DOHH2 (cell line): ENCODE data around the gene ATP6V0B.

ENCODE experiments used
- H3F3A ChIP-seq: fragments of 200-600 bp; sonication (generic), shearing (Covaris generic); 2 replicates; pipeline ENCODE4 v1.6.0; 2016; ENCODE audit warnings: antibody characterized with exemption, mild to moderate bottlenecking; ENCODE audit not compliant: control insufficient read depth, insufficient read depth
- H3K27ac ChIP-seq: fragments of 200-600 bp; sonication (generic); 2 replicates; pipeline ENCODE4 v1.5.1; 2014; ENCODE audit warnings: low read depth, mild to moderate bottlenecking, low read length, moderate library complexity
- H3K27me3 ChIP-seq: fragments of 200-600 bp; sonication (generic); 2 replicates; pipeline ENCODE4 v1.6.1; 2014; ENCODE audit warnings: mild to moderate bottlenecking, low read length, mixed read lengths; ENCODE audit not compliant: control insufficient read depth
- H3K36me3 ChIP-seq: fragments of 200-600 bp; sonication (generic); 2 replicates; pipeline ENCODE4 v1.6.1; 2014; ENCODE audit warnings: mild to moderate bottlenecking, low read length, moderate library complexity, mixed read lengths; ENCODE audit not compliant: control insufficient read depth
- H3K4me1 ChIP-seq: fragments of 200-600 bp; sonication (generic); 2 replicates; pipeline ENCODE4 v1.6.1; 2014; ENCODE audit warnings: mild to moderate bottlenecking, low read length, mixed read lengths; ENCODE audit not compliant: control insufficient read depth
- H3K4me2 ChIP-seq: fragments of 200-600 bp; sonication (generic); 2 replicates; pipeline ENCODE4 v1.6.0; 2014; ENCODE audit warnings: mild to moderate bottlenecking, low read length, moderate library complexity
- H3K4me3 ChIP-seq: fragments of 200-600 bp; sonication (generic); 2 replicates; pipeline ENCODE4 v1.5.1; 2014; ENCODE audit warnings: mild to moderate bottlenecking, low read length, mixed read lengths
- H3K79me2 ChIP-seq: fragments of 200-600 bp; sonication (generic); 2 replicates; pipeline ENCODE4 v1.6.1; 2014; ENCODE audit warnings: mild to moderate bottlenecking, low read length, mixed read lengths; ENCODE audit not compliant: control insufficient read depth
- H3K9me2 ChIP-seq: fragments of 200-600 bp; sonication (generic); replicated peaks from 2 replicates; pipeline ENCODE4 v1.6.1; 2014; ENCODE audit warnings: mild to moderate bottlenecking, low read length, mixed read lengths; ENCODE audit not compliant: control insufficient read depth
- H3K9me3 ChIP-seq: fragments of 200-600 bp; sonication (generic); 2 replicates; pipeline ENCODE4 v1.6.1; 2014; ENCODE audit warnings: antibody characterized with exemption, low read length, mixed read lengths; ENCODE audit not compliant: control insufficient read depth, insufficient read depth
- H4K20me1 ChIP-seq: fragments of 200-600 bp; sonication (generic); 2 replicates; pipeline ENCODE4 v1.6.0; 2014; ENCODE audit warnings: low read depth, mild to moderate bottlenecking, antibody characterized with exemption, low read length, moderate library complexity; ENCODE audit not compliant: control insufficient read depth, insufficient read depth
- CTCF ChIP-seq: fragments of 200-600 bp; sonication (generic); IDR thresholded peaks from one replicate; pipeline ENCODE4 v1.5.1; 2014; ENCODE audit warnings: antibody characterized with exemption, mild to moderate bottlenecking, low read depth, low read length; ENCODE audit not compliant: poor library complexity, severe bottlenecking
- EZH2phosphoT487 ChIP-seq: fragments of 200-600 bp; sonication (generic); IDR thresholded peaks from 2 replicates; pipeline ENCODE4 v1.6.1; 2017; ENCODE audit warnings: borderline replicate concordance, mild to moderate bottlenecking, antibody characterized with exemption, low read length, moderate library complexity, mixed read lengths

ATP6V0B gene

DNA sequence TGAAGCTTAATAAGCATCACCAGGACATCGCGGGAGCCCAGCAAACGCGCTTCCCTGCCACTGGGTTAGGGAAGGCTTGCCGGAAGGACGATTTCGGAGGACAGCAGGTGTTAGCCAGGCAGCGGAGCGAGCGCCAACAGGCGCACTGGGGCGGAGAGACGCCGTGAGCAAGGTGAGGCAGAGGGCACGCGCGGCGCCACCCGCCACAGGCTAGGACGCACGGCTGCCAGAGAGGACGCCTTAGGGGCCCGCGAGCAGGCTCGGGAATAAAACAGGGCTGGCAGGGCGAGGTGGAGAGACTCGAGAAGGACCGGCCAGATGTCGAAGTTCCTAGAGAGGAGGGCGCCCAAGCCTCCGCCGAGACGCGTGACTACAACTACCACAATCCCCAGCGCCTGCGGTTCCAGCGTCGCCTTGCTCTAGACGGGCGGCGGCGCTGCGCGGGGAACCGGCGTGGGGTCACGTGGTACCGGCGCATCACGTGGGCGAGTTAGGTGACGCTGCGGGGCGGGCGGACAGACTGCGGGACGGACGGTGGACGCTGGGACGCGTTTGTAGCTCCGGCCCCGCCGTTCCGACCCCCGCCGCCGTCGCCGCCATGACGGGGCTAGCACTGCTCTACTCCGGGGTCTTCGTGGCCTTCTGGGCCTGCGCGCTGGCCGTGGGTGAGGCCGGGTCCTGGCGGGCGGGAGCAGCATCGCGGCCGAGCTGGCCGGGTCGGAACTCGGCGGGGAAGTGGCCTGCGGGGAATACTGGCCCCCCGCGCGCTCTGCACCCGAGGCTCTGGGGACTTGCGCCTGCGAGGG, at the start of gene ATP6V0B:
ATP6V0B (plus strand) TSS at position 518 of the 806 bp plus-strand sequence; CDS start at position 599, 81 bp downstream.
- H3K36me3 ChIP-seq = peaks cover 71% of the 10 kb centered on the region
- H3K4me1 ChIP-seq = peaks cover 53% of the 10 kb centered on the region
- H3F3A ChIP-seq = peaks cover 20% of the 10 kb centered on the region
- H4K20me1 ChIP-seq = peaks cover 10% of the 10 kb centered on the region; the same call in 1 of the 2 replicates
- peak within 1 kb of the TSS; percentile 86 for H3K4me3 ChIP-seq
- H3K79me2 ChIP-seq = peaks cover 62% of the 10 kb centered on the region
- H3K27ac ChIP-seq = peak within 1 kb of the TSS; percentile 65
- TF ChIP-seq CTCF (peak; percentile 5), EZH2phosphoT487 (no peak)
- no peaks in the 10 kb centered on the region for H3K9me3 ChIP-seq
- peak within 1 kb of the TSS; percentile 78 for H3K4me2 ChIP-seq
- no peaks in the 10 kb centered on the region for H3K9me2 ChIP-seq
- no peaks in the 10 kb centered on the region for H3K27me3 ChIP-seq

- Histone ChIP-seq H3F3A (no peaks in the 10 kb centered on the region), H3K79me2 (no peaks in the 10 kb centered on the region), H3K4me2 (no peak overlapping the region), H3K27ac (no peak overlapping the region), H3K27me3 (no peaks in the 10 kb centered on the region), H3K9me2 (no peaks in the 10 kb centered on the region), H4K20me1 (no peaks in the 10 kb centered on the region), H3K36me3 (no peaks in the 10 kb centered on the region), H3K9me3 (no peaks in the 10 kb centered on the region), H3K4me1 (no peaks in the 10 kb centered on the region), H3K4me3 (no peak overlapping the region)
- TF ChIP-seq CTCF (no peak), EZH2phosphoT487 (no peak)
Observed at GRCh38 chr1:43925846-43926245, 48.9 kb upstream of the ATP6V0B start.

DNA sequence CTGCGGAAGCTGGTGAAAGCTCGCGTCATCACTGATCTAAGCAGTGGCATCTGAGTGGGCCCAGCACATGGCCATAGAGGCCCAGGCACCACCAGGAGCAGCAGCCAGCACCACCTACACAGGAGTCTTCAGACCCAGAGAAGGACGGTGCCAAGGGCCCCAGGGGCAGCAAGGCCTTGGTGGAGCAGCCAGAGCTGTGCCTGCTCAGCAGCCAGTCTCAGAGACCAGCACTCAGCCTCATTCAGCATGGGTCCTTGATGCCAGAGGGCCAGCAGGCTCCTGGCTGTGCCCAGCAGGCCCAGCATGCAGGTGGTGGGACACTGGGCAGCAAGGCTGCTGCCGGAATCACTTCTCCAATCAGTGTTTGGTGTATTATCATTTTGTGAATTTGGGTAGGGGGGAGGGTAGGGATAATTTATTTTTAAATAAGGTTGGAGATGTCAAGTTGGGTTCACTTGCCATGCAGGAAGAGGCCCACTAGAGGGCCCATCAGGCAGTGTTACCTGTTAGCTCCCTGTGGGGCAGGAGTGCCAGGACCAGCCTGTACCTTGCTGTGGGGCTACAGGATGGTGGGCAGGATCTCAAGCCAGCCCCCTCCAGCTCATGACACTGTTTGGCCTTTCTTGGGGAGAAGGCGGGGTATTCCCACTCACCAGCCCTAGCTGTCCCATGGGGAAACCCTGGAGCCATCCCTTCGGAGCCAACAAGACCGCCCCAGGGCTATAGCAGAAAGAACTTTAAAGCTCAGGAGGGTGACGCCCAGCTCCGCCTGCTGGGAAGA, 44.4 kb upstream of the ATP6V0B start:
- Histone ChIP-seq H3K9me3 (no peaks in the 10 kb centered on the region), H3F3A (no peaks in the 10 kb centered on the region), H3K36me3 (no peaks in the 10 kb centered on the region), H3K4me2 (no peak overlapping the region), H3K4me3 (no peak overlapping the region), H3K4me1 (peaks cover 5% of the 10 kb centered on the region), H3K79me2 (no peaks in the 10 kb centered on the region), H3K27me3 (no peaks in the 10 kb centered on the region), H3K27ac (no peak overlapping the region), H4K20me1 (no peaks in the 10 kb centered on the region), H3K9me2 (no peaks in the 10 kb centered on the region)
- no peak for TF ChIP-seq EZH2phosphoT487
- TF ChIP-seq CTCF = peak; percentile 59
